Activated CD4-positive, alpha-beta T cell treated with anti-CD3 and anti-CD28 coated beads for 4 hours (primary cell): ENCODE measurements around the gene TEAD4.
A peak's percentile ranks its signal among the peaks of the same experiment; 100 is the strongest.

ENCODE experiments used
- DNase-seq, 2 donors: peaks; one replicate each; pipeline ENCODE4 v3.0.0-alpha.2; 2020

TEAD4 gene

DNA sequence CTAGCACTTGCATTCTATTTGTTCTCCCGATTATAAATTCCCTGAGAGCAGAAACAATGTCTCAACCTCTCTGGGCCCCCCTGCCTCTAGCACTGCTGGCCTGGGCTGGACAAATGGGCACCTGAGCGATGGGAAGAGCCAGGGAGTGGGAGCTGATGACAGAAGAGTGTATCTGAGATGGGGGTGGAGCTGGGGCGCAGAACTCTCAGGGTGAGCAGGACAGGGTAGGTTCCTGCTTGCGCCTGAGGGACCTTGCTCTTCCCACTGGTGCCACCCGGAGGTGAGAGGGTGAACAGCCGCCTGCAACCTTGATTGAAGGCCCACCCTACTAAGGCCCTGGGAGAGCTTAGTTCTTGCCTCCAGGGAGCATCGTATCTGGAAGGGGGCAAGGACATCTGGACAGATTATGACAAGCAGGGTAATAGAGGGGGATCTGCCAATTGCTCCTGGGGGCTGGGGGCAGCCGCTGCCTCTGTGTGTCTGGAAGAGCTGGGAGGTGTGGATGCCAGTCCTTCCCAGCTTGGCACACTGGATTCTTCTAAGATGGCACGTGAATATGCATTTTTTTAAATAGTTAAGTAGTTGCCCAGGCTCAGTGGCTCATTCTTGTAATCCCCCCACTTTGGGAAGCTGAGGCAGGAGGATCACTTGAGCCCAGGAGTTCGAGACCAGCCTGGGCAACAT is 75.0 kb downstream of the TEAD4 start:
- peak in 1 of 2 donors; percentile 7 for DNase-seq

DNA sequence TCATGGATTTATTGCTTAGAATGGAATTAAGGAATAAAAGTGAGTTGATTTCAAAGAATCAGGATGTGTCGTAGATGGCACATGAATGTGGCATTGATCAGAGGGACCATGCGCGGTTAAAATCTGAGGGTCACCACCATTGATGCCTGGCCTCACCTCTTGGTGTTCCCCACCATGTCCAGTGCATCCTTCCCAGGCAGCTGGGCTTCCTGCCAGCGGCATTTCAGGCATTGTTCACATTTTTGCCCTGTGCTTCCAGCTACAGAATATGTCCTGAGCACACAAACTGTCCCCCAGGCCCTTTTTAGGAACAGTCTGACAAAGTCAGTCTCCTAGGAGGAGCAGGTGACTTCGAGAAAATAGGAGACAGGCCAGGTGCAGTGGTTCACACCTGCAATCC is 76.0 kb downstream of the TEAD4 start:
- DNase-seq: no peak

DNA sequence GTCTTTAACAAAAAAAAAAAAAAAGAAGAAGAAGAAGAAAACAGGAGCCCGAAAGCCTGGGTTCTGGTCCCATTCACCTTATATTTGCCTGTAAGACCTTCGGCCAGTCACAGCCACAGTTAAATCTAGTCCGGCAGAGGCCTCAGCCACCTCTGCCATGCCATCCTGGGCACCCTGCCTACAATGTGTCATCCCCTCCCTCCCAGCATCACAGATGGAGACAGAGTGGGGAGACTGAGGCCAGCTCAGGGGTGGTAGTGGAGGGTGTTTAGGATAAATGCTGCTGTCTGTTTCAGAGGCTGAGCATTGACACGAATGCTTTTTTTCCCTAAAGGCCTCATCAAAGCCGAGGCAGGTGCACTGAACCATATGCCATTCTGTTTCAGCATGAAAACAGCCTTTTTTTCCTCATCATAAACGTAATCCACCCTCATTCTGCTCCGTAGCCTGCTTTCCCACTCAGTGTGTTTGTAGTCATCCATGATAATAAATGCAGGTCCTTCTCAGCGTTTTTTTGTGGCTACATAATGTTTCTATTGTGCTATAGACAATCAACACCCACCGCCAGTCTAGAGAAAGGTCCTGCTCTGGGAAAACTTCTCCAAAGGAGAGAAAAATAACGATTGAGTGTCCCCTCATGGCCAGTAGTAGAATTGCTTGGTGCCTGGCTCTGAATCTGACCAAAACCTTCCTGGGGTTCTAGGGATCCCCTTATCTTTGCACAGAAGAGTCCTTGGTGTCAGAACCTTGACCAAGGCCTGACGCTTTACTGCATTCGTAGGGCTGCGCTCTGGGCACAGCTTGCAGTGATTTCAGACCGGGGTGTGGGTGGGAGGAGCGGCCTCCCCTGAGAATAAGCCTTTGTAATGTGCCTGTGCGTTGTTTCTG is 76.9 kb downstream of the TEAD4 start:
- DNase-seq: no peak

DNA sequence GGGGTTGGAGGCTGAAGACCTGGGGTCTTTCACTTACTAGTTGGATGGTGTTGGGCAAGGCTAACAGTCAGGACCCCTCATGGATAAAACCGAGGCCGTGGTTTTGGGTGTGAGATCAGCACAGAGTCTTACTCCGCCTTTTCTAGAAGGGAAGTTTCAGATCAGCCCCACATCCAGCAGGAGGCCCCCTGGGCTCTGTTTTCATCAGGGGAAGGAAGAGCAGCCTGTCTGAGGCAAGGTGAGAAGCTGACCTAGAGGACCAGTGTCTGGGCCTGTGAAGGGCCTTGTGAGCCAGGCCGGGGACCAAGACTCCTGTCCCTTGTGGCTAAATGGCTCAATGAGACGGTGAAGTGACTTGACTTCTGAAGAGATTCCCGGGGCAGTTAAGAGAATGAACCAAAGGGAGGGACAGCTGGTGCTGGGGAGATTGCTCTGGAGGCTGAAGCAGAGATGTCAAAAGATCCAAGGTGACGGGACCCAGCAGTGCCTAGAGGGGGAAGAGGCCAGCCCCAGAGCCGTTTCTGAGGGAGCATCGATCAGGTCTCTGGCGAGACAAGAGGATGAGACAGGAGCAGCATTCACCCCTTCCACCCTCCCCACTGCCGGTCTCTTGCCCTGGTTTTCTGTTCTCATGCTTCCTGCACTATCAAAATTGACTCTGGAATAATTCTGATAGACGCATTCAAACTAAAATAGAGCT is 77.9 kb downstream of the TEAD4 start:
- no peak for DNase-seq

- DNase-seq: no peak
Measured at GRCh38 chr12:3038166-3038565, 79.0 kb downstream of the TEAD4 start.

GRCh38 chr12:3038926-3039510 is 79.8 kb downstream of the TEAD4 start:
- no peak for DNase-seq

GRCh38 chr12:3040026-3040656 is 80.9 kb downstream of the TEAD4 start:
- DNase-seq: no peak

DNA sequence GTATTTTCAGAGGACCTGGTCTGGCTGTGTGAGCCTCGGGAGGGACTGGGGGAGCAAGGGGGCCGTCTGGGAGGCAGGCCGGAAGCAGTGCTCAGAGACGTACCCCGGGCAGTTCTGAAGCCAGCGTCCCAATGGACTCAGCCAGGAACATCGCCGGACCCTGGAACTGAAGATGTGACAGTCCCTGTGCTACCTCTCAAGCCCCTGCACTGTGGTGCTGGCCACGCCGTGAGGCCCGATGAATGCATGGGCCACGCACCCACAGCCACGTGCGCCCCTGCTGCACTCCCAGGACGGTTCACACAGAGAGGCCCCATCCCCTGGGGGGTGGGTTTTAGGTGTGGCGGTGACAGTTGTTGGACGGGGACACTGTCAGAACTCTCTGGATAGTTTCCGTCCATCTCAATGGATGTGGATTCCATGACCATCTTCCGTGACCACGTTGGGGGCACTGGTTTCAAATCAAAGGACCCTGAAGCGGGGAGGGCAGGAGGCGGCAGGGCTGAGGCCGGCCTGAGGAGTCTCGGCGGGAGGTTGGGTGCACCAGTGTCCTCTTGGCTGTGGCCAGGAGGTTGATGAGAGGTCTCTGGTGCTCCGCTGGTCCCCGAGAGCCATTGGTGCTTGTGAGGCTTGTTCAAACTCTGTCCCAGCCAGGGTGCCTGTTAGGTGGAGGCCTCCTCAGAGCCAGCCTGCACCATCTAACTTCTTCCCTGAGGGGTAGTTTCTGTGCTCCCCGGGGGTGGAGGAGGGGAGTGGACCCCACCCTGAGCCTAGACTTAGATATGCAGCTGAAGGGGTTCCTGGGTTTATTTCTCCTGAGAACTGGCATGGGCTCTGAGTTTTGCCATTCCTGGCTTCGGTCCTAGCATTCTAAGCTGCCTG is 81.7 kb downstream of the TEAD4 start:
- DNase-seq: no peak

DNA sequence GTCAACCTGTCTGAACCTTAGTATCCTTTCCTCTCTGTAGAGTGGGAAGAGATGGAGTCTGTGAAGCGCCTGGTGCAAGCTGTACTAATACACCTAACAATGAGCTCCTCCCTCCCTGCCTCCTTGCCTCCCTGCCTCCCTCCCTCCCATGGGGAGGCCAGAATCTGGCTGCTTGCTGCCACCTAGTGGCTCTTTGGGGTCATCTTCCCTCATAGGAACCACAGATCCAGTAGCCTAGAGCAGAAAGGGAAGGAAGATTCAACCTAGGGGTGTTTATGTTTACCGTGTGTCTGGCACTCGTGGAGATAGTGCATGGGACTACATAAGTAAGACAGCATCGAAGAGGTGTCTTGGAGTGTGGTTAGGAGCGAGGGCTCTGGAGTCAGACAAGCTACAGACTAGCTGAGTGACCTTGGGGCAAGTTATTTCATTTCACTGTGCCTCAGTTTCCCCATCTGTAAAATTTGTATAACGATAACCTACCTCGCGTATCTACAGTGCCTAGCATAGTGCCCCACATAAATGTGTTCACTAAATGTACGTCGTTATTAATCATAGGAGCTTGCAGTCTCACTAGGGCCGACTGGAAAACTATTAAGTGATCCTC is 82.5 kb downstream of the TEAD4 start:
- DNase-seq: peak; percentile 26 to 36

DNA sequence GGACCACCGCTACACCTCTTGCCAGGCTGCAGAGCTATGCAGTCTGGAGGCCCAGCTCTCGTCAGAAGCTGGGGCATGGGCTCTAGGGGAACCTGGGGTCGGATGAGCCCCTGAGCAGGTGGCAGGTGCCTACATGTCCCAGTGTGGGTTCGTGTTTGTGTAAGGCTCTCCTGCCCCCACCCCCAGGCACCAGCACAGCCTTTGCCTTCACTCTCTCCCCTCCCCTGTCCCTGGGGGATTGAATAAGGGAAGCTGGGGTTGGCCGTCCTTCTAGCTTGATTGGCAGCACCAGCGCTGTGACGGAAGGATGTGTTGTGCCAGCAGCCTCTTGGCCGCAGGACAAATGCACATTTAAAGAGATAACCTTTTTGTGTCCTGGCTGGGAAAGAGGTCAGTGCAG is 83.2 kb downstream of the TEAD4 start:
- no peak for DNase-seq

- DNase-seq: no peak
Measured at GRCh38 chr12:3042826-3043225, 83.6 kb downstream of the TEAD4 start.

- no peak for DNase-seq
Measured at GRCh38 chr12:3043406-3043805, 84.2 kb downstream of the TEAD4 start.

- DNase-seq: no peak
Measured at GRCh38 chr12:3044141-3044630, 85.0 kb downstream of the TEAD4 start.

DNA sequence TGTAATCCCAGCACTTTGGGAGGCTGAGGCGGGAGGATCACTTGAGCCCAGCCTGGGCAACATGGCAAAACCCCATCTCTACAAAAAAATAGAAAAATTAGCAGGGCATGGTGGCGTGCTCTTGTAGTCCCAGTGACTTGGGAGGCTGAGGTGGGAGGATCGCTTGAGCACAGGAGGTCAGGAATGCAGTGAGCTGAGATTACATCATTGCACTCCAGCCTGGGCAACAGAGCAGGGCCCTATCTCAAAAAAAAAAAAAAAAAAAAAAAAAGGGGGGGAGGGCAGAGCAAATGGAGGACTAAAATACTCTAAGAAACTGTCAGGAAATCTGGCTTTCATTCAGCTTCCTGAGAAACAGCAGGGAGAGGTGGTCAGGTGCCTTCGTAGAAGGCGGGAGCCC is 86.3 kb downstream of the TEAD4 start:
- no peak for DNase-seq

- DNase-seq: no peak
Measured at GRCh38 chr12:3045989-3046388, 86.8 kb downstream of the TEAD4 start.

DNA sequence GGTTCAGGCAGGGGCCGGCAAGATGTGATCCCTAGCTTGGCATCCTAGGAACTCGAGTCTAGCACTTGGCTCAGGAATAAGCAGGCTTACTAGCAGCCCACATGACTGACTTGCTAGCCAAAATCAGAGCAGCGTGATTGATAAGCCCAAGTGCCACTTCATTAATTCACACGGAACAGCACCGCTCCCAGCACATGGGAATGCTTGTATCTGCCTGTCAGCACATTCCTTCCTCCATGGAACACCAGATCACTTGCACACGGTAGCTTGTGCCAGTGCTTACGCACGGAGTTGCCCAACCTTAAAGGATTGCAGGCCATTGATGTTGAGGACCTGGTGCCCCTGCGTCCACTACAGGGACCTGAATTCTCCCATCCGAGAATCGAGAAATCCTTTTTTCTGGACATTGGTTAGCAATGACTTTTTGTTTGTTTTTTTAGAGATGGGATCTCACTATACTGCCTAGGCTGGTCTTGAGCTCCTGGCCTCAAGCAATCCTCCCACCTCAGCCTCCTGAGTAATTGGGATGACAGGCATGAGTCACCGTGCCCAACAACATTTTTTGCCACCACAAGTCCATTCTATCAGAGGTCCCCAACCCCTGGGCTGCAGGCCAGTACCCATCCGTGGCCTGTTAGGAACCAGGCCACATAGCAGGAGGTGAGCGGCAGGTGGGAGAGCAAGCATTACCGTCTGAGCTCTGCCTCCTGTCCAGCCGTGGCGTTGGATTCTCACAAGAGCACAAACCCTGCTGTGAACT is 87.4 kb downstream of the TEAD4 start:
- no peak for DNase-seq

- DNase-seq: no peak
Measured at GRCh38 chr12:3047961-3048360, 88.8 kb downstream of the TEAD4 start.

- no peak for DNase-seq
Measured at GRCh38 chr12:3048540-3048939, 89.3 kb downstream of the TEAD4 start.

DNA sequence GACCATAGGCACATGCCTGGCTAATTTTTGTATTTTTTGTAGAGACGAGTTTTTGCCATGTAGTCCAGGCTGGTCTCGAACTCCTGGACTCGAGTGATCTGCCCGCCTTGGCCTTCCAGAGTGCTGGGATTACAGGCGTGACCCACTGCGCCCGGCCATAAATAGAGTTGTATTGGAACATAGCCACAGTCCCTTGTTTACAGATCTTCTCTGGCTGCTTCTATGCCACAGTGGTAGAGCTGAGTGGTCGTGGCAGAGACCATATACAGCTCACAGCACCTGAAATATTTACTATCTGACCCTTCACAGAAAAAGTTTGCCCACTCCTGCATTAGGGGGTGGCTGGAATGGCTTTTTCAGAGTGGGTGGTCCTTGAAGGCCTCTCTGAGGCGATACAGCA is 90.0 kb downstream of the TEAD4 start:
- no peak for DNase-seq

- no peak for DNase-seq
Measured at GRCh38 chr12:3049611-3050249, 90.5 kb downstream of the TEAD4 start.
